ENCODE data around the gene SPTB. TPM values are rescaled to one million over a fixed set of nuclear protein-coding genes. Genes with fewer than 3 reads are reported as not detected.

Gene SPTB
- under 1 TPM in 1 of 2 experiments, not detected in 1; 0.14 TPM for total RNA-seq
- not detected for polyA plus RNA-seq
- 0 to 0.67 (median 0.34) reads per million in 6 experiments for total RNA-seq

- peak; percentile 83 to 84 for ATAC-seq
- peak; percentile 30 to 77 (median 60) for DNase-seq
- Mint-ChIP-seq H3K4me3 (peak within 1 kb of the TSS; percentile 86 to 94 (median 90)), H3K4me1 (peaks cover 1 to 7% (median 4%) of the 10 kb centered on the region in 4 donors), H3K36me3 (no peaks in the 10 kb centered on the region), H3K27ac (peak within 1 kb of the TSS in 7 of 10 donors; percentile 27 to 75 (median 63)), H3K9me3 (no peaks in the 10 kb centered on the region), H3K27me3 (peaks cover 11 to 41% (median 19%) of the 10 kb centered on the region in 5 donors)
- POLR2A ChIA-PET: interaction anchor here (0.9 to 1.1 kb wide), 3 partner anchors 35 to 107 kb away, joined by 3 to 4 read pairs (median 3); partner anchors contain the start of genes CHURC1 and FNTB
Measured at GRCh38 chr14:64879635-64880220, at the start of gene SPTB. Gene SPTB, minus strand, starts transcription at chr14:64879907. Its CDS starts 56,813 bp downstream, at chr14:64823094.

GRCh38 chr14:64929014-64929359 lies 49.3 kb upstream of the SPTB start:
- peak in 1 of 10 donors; percentile 8 for DNase-seq
- POLR2A ChIA-PET: interaction anchor here (0.9 to 6.1 kb wide), 2 partner anchors 14 to 18 kb away, joined by 3 to 67 read pairs; partner anchors contain the start of gene CHURC1
- ATAC-seq: peak in 1 of 2 donors; percentile 69
- no peaks in the 10 kb centered on the region for H3K27me3 Mint-ChIP-seq
- H3K27ac Mint-ChIP-seq: no peak overlapping the region
- H3K4me3 Mint-ChIP-seq: no peak overlapping the region
- peaks cover 17 to 62% (median 23%) of the 10 kb centered on the region in 4 donors for H3K4me1 Mint-ChIP-seq
- peaks cover 0 to 2% (median 0%) of the 10 kb centered on the region in 9 donors for H3K9me3 Mint-ChIP-seq
- H3K36me3 Mint-ChIP-seq: peaks cover 8 to 59% (median 45%) of the 10 kb centered on the region in 3 donors

- Mint-ChIP-seq H3K9me3 (peaks cover 0 to 2% (median 0%) of the 10 kb centered on the region in 9 donors), H3K4me1 (peaks cover 18 to 63% (median 26%) of the 10 kb centered on the region in 4 donors), H3K27me3 (no peaks in the 10 kb centered on the region), H3K27ac (no peak overlapping the region), H3K36me3 (peaks cover 8 to 58% (median 42%) of the 10 kb centered on the region in 3 donors), H3K4me3 (no peak overlapping the region)
- POLR2A ChIA-PET: interaction anchor here (0.9 to 6.1 kb wide), 3 partner anchors 14 to 18 kb away, joined by 3 to 67 read pairs (median 5); partner anchors contain the start of gene CHURC1
- ATAC-seq: peak; percentile 73 to 88
- DNase-seq: peak in 3 of 10 donors; percentile 51 to 72 (median 71)
Measured at GRCh38 chr14:64928239-64929013, 48.7 kb upstream of the SPTB start.

GRCh38 chr14:64927031-64927430 lies 47.3 kb upstream of the SPTB start:
- H3K27ac Mint-ChIP-seq: peak overlapping the region in 6 of 10 donors; percentile 41 to 87 (median 68)

GRCh38 chr14:64926398-64926995 lies 46.8 kb upstream of the SPTB start:
- peaks cover 0 to 2% (median 0%) of the 10 kb centered on the region in 9 donors for H3K9me3 Mint-ChIP-seq
- no peaks in the 10 kb centered on the region for H3K27me3 Mint-ChIP-seq
- no peak for DNase-seq
- peaks cover 8 to 45% (median 34%) of the 10 kb centered on the region in 3 donors for H3K36me3 Mint-ChIP-seq
- peaks cover 22 to 59% (median 29%) of the 10 kb centered on the region in 4 donors for H3K4me1 Mint-ChIP-seq
- no peak for ATAC-seq
- H3K4me3 Mint-ChIP-seq: peak overlapping the region in 6 of 10 donors; percentile 1 to 57 (median 13)
- peak overlapping the region in 6 of 10 donors; percentile 41 to 87 (median 59) for H3K27ac Mint-ChIP-seq
- POLR2A ChIA-PET: interaction anchor here (1.6 to 6.1 kb wide), 2 partner anchors 12 to 60 kb away, joined by 5 to 67 read pairs; partner anchors contain the start of genes CHURC1 and FNTB

More at GRCh38 chr14:64927031-64927430, 47.3 kb upstream of the SPTB start:
- Mint-ChIP-seq H3K4me1 (peaks cover 18 to 59% (median 24%) of the 10 kb centered on the region in 4 donors), H3K9me3 (peaks cover 0 to 2% (median 0%) of the 10 kb centered on the region in 9 donors), H3K36me3 (peaks cover 8 to 45% (median 33%) of the 10 kb centered on the region in 3 donors), H3K4me3 (peak overlapping the region in 1 of 10 donors; percentile 7), H3K27me3 (no peaks in the 10 kb centered on the region)
- DNase-seq (no peak), ATAC-seq (no peak)
- POLR2A ChIA-PET: interaction anchor here (1.4 to 6.1 kb wide), 3 partner anchors 12 to 60 kb away, joined by 5 to 67 read pairs (median 5); partner anchors contain the start of genes CHURC1 and FNTB

GRCh38 chr14:64923015-64923414 lies 43.3 kb upstream of the SPTB start:
- Mint-ChIP-seq H3K27ac (peak overlapping the region in 4 of 10 donors; percentile 65 to 84 (median 72)), H3K9me3 (peaks cover 0 to 2% (median 0%) of the 10 kb centered on the region in 9 donors), H3K4me3 (no peak overlapping the region), H3K36me3 (peaks cover 17 to 55% (median 38%) of the 10 kb centered on the region in 3 donors), H3K4me1 (peaks cover 29 to 69% (median 58%) of the 10 kb centered on the region in 4 donors), H3K27me3 (no peaks in the 10 kb centered on the region)
- POLR2A ChIA-PET: no interaction called here
- DNase-seq (no peak), ATAC-seq (no peak)

- Mint-ChIP-seq H3K4me3 (peak overlapping the region in 5 of 10 donors; percentile 1 to 38 (median 31)), H3K27me3 (no peaks in the 10 kb centered on the region), H3K36me3 (peaks cover 8 to 54% (median 26%) of the 10 kb centered on the region in 3 donors), H3K27ac (peak overlapping the region in 7 of 10 donors; percentile 0 to 62 (median 34)), H3K9me3 (peaks cover 0 to 2% (median 0%) of the 10 kb centered on the region in 9 donors), H3K4me1 (peaks cover 39 to 85% (median 73%) of the 10 kb centered on the region in 4 donors)
- DNase-seq (no peak), ATAC-seq (no peak)
- POLR2A ChIA-PET: interaction anchor here (0.6 kb wide), 1 partner anchor 63 kb away, joined by 6 read pairs; no protein-coding TSS in a partner anchor
Measured at GRCh38 chr14:64920465-64920864, 40.8 kb upstream of the SPTB start.

- H3K4me1 Mint-ChIP-seq: peaks cover 43 to 88% (median 77%) of the 10 kb centered on the region in 4 donors
Measured at GRCh38 chr14:64919618-64920017, 39.9 kb upstream of the SPTB start.

GRCh38 chr14:64919215-64919614 lies 39.5 kb upstream of the SPTB start:
- H3K4me1 Mint-ChIP-seq: peaks cover 41 to 86% (median 75%) of the 10 kb centered on the region in 4 donors
- H3K27me3 Mint-ChIP-seq: no peaks in the 10 kb centered on the region
- H3K36me3 Mint-ChIP-seq: peaks cover 13 to 48% (median 19%) of the 10 kb centered on the region in 3 donors
- H3K4me3 Mint-ChIP-seq: peak overlapping the region in 3 of 10 donors; percentile 24 to 36 (median 33)
- DNase-seq: no peak
- no peak for ATAC-seq
- H3K9me3 Mint-ChIP-seq: peaks cover 0 to 2% (median 0%) of the 10 kb centered on the region in 9 donors
- POLR2A ChIA-PET: no interaction called here
- peak overlapping the region in 5 of 10 donors; percentile 12 to 83 (median 48) for H3K27ac Mint-ChIP-seq

More at GRCh38 chr14:64919618-64920017, 39.9 kb upstream of the SPTB start:
- peaks cover 0 to 2% (median 0%) of the 10 kb centered on the region in 9 donors for H3K9me3 Mint-ChIP-seq
- H3K36me3 Mint-ChIP-seq: peaks cover 13 to 52% (median 22%) of the 10 kb centered on the region in 3 donors
- H3K27ac Mint-ChIP-seq: peak overlapping the region in 6 of 10 donors; percentile 29 to 74 (median 55)
- POLR2A ChIA-PET: no interaction called here
- DNase-seq: no peak
- H3K27me3 Mint-ChIP-seq: no peaks in the 10 kb centered on the region
- ATAC-seq: no peak
- H3K4me3 Mint-ChIP-seq: peak overlapping the region in 5 of 10 donors; percentile 12 to 36 (median 20)

- Mint-ChIP-seq H3K4me1 (peaks cover 43 to 85% (median 74%) of the 10 kb centered on the region in 4 donors), H3K36me3 (peaks cover 13 to 41% (median 19%) of the 10 kb centered on the region in 3 donors), H3K27me3 (no peaks in the 10 kb centered on the region), H3K27ac (peak overlapping the region in 7 of 10 donors; percentile 25 to 89 (median 58)), H3K4me3 (peak overlapping the region in 8 of 10 donors; percentile 11 to 90 (median 46)), H3K9me3 (peaks cover 0 to 2% (median 0%) of the 10 kb centered on the region in 9 donors)
- no peak for DNase-seq
- no peak for ATAC-seq
- POLR2A ChIA-PET: no interaction called here
Measured at GRCh38 chr14:64918216-64918615, 38.5 kb upstream of the SPTB start.

GRCh38 chr14:64915797-64916196 lies 36.1 kb upstream of the SPTB start:
- Mint-ChIP-seq H3K27me3 (no peaks in the 10 kb centered on the region), H3K9me3 (no peaks in the 10 kb centered on the region), H3K4me1 (peaks cover 37 to 70% (median 64%) of the 10 kb centered on the region in 4 donors), H3K4me3 (peak overlapping the region; percentile 84 to 97 (median 92)), H3K36me3 (peaks cover 11 to 33% (median 16%) of the 10 kb centered on the region in 3 donors), H3K27ac (peak overlapping the region; percentile 93 to 99 (median 98))
- ATAC-seq (no peak), DNase-seq (no peak)
- POLR2A ChIA-PET: interaction anchor here (0.9 to 2.3 kb wide), 4 partner anchors 11 to 56 kb away, joined by 3 to 67 read pairs (median 4); partner anchors contain the start of gene GPX2

All from naive thymus-derived CD8-positive, alpha-beta T cell (primary cell).